SK-N-SH (cell line): ENCODE results near the gene DBX1. TPM values are rescaled to one million over a fixed set of nuclear protein-coding genes. Genes with fewer than 3 reads are reported as not detected.

Experiments used
- CTCF ChIA-PET: fragments of 300-600, 350-600 bp; formaldehyde crosslinking; extraction: SDS; loops from one replicate; lab custom pipeline; 2021; lab: Yijun Ruan, JAX
- POLR2A ChIA-PET: fragments of 350-600 bp; sonication (Branson Sonifier 250); formaldehyde crosslinking; extraction: SDS; loops from one replicate; lab custom pipeline; 2020; ENCODE audit warnings: antibody characterized with exemption, inconsistent platforms; lab: Yijun Ruan, JAX
- DNase-seq: peaks from one replicate; pipeline ENCODE4 v3.0.0; 2012
- H2AFZ ChIP-seq: fragments of 200-600 bp; sonication (generic); 2 replicates; pipeline ENCODE4 v1.8.1; 2016; ENCODE audit warnings: antibody characterized with exemption, mild to moderate bottlenecking, low read depth
- H3F3A ChIP-seq: fragments of 200-600 bp; sonication (generic); replicated peaks from 2 replicates; pipeline ENCODE3; 2016; ENCODE audit warnings: antibody characterized with exemption, mild to moderate bottlenecking; ENCODE audit not compliant: insufficient read depth
- H3K27ac ChIP-seq, 2 experiments: fragments of 200-500 bp in 1 of 2; fragments of 200-600 bp in 1 of 2; sonication (Bioruptor generic) in 1 of 2; sonication (generic), shearing (Covaris generic) in 1 of 2; 2 replicates each; pipeline versions ENCODE4 v1.5.1 to v1.6.1; 2014 to 2016; ENCODE audit warnings: low read depth in 2 of 2, inconsistent platforms in 1 of 2, low read length in 1 of 2, mild to moderate bottlenecking in 1 of 2, mixed read lengths in 1 of 2
- H3K27me3 ChIP-seq: fragments of 200-600 bp; sonication (generic), shearing (Covaris generic); 2 replicates; pipeline ENCODE4 v1.6.1; 2016; ENCODE audit warnings: mixed run types; ENCODE audit not compliant: insufficient read depth
- H3K36me3 ChIP-seq, 2 experiments: fragments of 200-500 bp in 1 of 2; fragments of 200-600 bp in 1 of 2; sonication (Bioruptor generic) in 1 of 2; sonication (generic) in 1 of 2; replicated peaks in 1 of 2; 2 replicates each; pipeline versions ENCODE3 to v1.5.1; 2014 to 2016; ENCODE audit warnings: low read length in 1 of 2, mild to moderate bottlenecking in 1 of 2; ENCODE audit not compliant: insufficient read depth in 2 of 2, control insufficient read depth in 1 of 2
- H3K4me1 ChIP-seq, 2 experiments: fragments of 200-500 bp in 1 of 2; fragments of 200-600 bp in 1 of 2; sonication (Bioruptor generic) in 1 of 2; sonication (generic), shearing (Covaris generic) in 1 of 2; 2 replicates each; pipeline versions ENCODE4 v1.5.1 to v1.6.1; 2014 to 2016; ENCODE audit warnings: low read depth in 1 of 2, low read length in 1 of 2, mixed run types in 1 of 2; ENCODE audit not compliant: insufficient read depth in 2 of 2, control insufficient read depth in 1 of 2
- H3K4me2 ChIP-seq: fragments of 200-600 bp; sonication (generic), shearing (Covaris generic); 2 replicates; pipeline ENCODE4 v1.6.1; 2017; ENCODE audit warnings: mixed run types
- H3K4me3 ChIP-seq, 2 experiments: fragments of 200-500 bp in 1 of 2; fragments of 200-600 bp in 1 of 2; sonication (Bioruptor generic) in 1 of 2; sonication (generic), shearing (Covaris generic) in 1 of 2; 2 replicates each; pipeline versions ENCODE4 v1.5.1 to v1.8.1; 2014 to 2016; ENCODE audit warnings: low read depth in 2 of 2, inconsistent platforms in 1 of 2, low read length in 1 of 2, mild to moderate bottlenecking in 1 of 2, mixed read lengths in 1 of 2, moderate library complexity in 1 of 2
- H3K79me2 ChIP-seq: fragments of 200-600 bp; sonication (generic); 2 replicates; pipeline ENCODE4 v1.8.1; 2017; ENCODE audit warnings: mild to moderate bottlenecking; ENCODE audit not compliant: insufficient read depth
- H3K9ac ChIP-seq: fragments of 200-600 bp; sonication (generic); 2 replicates; pipeline ENCODE4 v1.6.1; 2017; ENCODE audit warnings: mixed run types
- H3K9me2 ChIP-seq: fragments of 200-600 bp; sonication (generic); 2 replicates; pipeline ENCODE4 v1.6.1; 2017; ENCODE audit warnings: mixed run types
- H3K9me3 ChIP-seq: fragments of 200-600 bp; sonication (generic); 2 replicates; pipeline ENCODE4 v1.6.1; 2017; ENCODE audit warnings: mixed run types, mild to moderate bottlenecking, moderate library complexity
- H4K20me1 ChIP-seq: fragments of 200-600 bp; sonication (generic); 2 replicates; pipeline ENCODE4 v1.6.1; 2017; ENCODE audit warnings: mild to moderate bottlenecking, mixed run types; ENCODE audit not compliant: insufficient read depth
- CHD2 ChIP-seq: fragments of 150-350 bp; IDR thresholded peaks from 2 replicates; pipeline ENCODE4 v1.6.1; 2018; ENCODE audit warnings: low read length; ENCODE audit not compliant: partially characterized antibody
- GATA2 ChIP-seq: sonication (generic); formaldehyde crosslinking; IDR thresholded peaks from 2 replicates; pipeline ENCODE4 v1.5.0; 2020; ENCODE audit warnings: mild to moderate bottlenecking, missing genetic modification reagents
- IRF3 ChIP-seq: fragments of 150-350 bp; IDR thresholded peaks from 2 replicates; pipeline ENCODE4 v1.6.1; 2016; ENCODE audit warnings: mild to moderate bottlenecking, low read depth, low read length
- JUND ChIP-seq: IDR thresholded peaks from 2 replicates; pipeline ENCODE4 v1.4.0; 2012
- PBX3 ChIP-seq: IDR thresholded peaks from 2 replicates; pipeline ENCODE4; 2012
- RAD21 ChIP-seq: IDR thresholded peaks from 2 replicates; pipeline ENCODE4 v1.6.1; 2012; ENCODE audit warnings: mild to moderate bottlenecking, low read length
- RCOR1 ChIP-seq: fragments of 150-350 bp; IDR thresholded peaks from 2 replicates; pipeline ENCODE4 v1.6.1; 2017; ENCODE audit warnings: antibody characterized with exemption, low read length
- TCF12 ChIP-seq: IDR thresholded peaks from 2 replicates; pipeline ENCODE4 v1.4.0; 2012
- TEAD4 ChIP-seq: IDR thresholded peaks from 2 replicates; pipeline ENCODE4 v1.4.0; 2012; ENCODE audit warnings: mild to moderate bottlenecking, borderline replicate concordance; ENCODE audit not compliant: insufficient read depth
- USF1 ChIP-seq: IDR thresholded peaks from 2 replicates; pipeline ENCODE4 v1.4.0; 2012; ENCODE audit warnings: low read depth, borderline replicate concordance
- USF2 ChIP-seq: fragments of 150-350 bp; IDR thresholded peaks from 2 replicates; pipeline ENCODE4 v1.6.1; 2017; ENCODE audit warnings: antibody characterized with exemption, low read length, low read depth, borderline replicate concordance
- WGBS: methylation state at CpG from one replicate; pipeline ENCODE4 v1.1.6; 2017; ENCODE audit warnings: low lambda C conversion rate; 5-methylcytosine and 5-hydroxymethylcytosine counted together
- polyA plus RNA-seq, 3 experiments: library from polyadenylated mRNA; depleted of rRNA; stranded (reverse); fragments of >200 nt; gene quantifications; 2 replicates each; pipeline ENCODE4 v1.2.3, GENCODE V29; 2012

Gene DBX1
- polyA plus RNA-seq, 1 of the 3 experiments (the other 2 are of a cell fraction) = not detected

GRCh38 chr11:20161230-20161918 is 1.1 kb upstream of the DBX1 start (continued):
- TF ChIP-seq USF2 (no peak), RAD21 (no peak)

- Histone ChIP-seq H3K9ac (no peak overlapping the region), H3K4me3 (no peak overlapping the region), H4K20me1 (no peaks in the 10 kb centered on the region), H3K4me1 (peaks cover 0 to 16% of the 10 kb centered on the region in 2 experiments; a peak in 2 of 4 replicates), H3K36me3 (no peaks in the 10 kb centered on the region), H3K79me2 (no peaks in the 10 kb centered on the region), H3F3A (peaks cover 4% of the 10 kb centered on the region), H3K27me3 (peaks cover 51% of the 10 kb centered on the region), H2AFZ (no peak overlapping the region), H3K4me2 (no peak overlapping the region), H3K9me3 (no peaks in the 10 kb centered on the region), H3K27ac (no peak overlapping the region), H3K9me2 (no peaks in the 10 kb centered on the region)
- WGBS = 48% methylated on average over 32 of the region's 65 CpGs
- TF ChIP-seq TCF12 = no peak
- TF ChIP-seq GATA2 (CRISPR knock-in tag) = no peak
- no peak for TF ChIP-seq IRF3
- TF ChIP-seq CHD2 = no peak
- no peak for TF ChIP-seq TEAD4
- no peak for TF ChIP-seq PBX3
- no peak for TF ChIP-seq USF1
- no peak for TF ChIP-seq RCOR1
- TF ChIP-seq JUND = no peak
- peak; percentile 46 for DNase-seq
- POLR2A ChIA-PET = no interaction called here
- CTCF ChIA-PET = interaction anchor here (0.6 to 4.6 kb wide), 7 partner anchors 11 to 365 kb away, joined by 3 to 38 read pairs (median 4); no protein-coding TSS in a partner anchor
These were observed 551 bp downstream of the DBX1 start for GRCh38 chr11:20159466-20160381.
